ENCODE results near the gene MRPL53.
A peak's percentile ranks its signal among the peaks of the same experiment; 100 is the strongest.
"Not testable (repeated sequence)": the region's sequence is repeated elsewhere in the genome, so short reads cannot be mapped to it uniquely, and the experiment has no call there.

Gene MRPL53

GRCh38 chr2:74442483-74443297 lies 29.8 kb downstream of the MRPL53 start:
- Histone ChIP-seq H3K36me3 (ENCODE audit: control insufficient read depth, insufficient read depth, low read length) (peaks cover 16% of the 10 kb centered on the region; the same call in 1 of the 2 replicates), H3K9ac (ENCODE audit: low read depth, low read length) (peak overlapping the region; percentile 73; the same call in 1 of the 2 replicates), H3K27ac (ENCODE audit: low read depth, low read length) (peak overlapping the region; percentile 99), H3K4me1 (ENCODE audit: control insufficient read depth, insufficient read depth, low read length) (peaks cover 19% of the 10 kb centered on the region), H3K4me3 (ENCODE audit: low read depth, low read length) (peak overlapping the region; percentile 86)
- not testable (repeated sequence) for H3K9me3 ChIP-seq (ENCODE audit: control insufficient read depth, insufficient read depth, low read length); H3K27me3 ChIP-seq (ENCODE audit: control insufficient read depth, insufficient read depth, low read length)

- Histone ChIP-seq H3K27ac (ENCODE audit: low read depth, low read length) (peak within 1 kb of the TSS; percentile 99), H3K9ac (ENCODE audit: low read depth, low read length) (peak within 1 kb of the TSS; percentile 91)
These were observed 30.6 kb downstream of the MRPL53 start, which contains the start of gene RTKN for GRCh38 chr2:74441690-74442482. Gene RTKN (minus strand): TSS chr2:74441937. CDS start chr2:74441816, 121 bp downstream.

GRCh38 chr2:74441170-74441689 lies 31.2 kb downstream of the MRPL53 start:
- no peaks in the 10 kb centered on the region; the same call in 1 of the 2 replicates for H3K27me3 ChIP-seq (ENCODE audit: control insufficient read depth, insufficient read depth, low read length)
- peaks cover 22% of the 10 kb centered on the region; the same call in 1 of the 2 replicates for H3K36me3 ChIP-seq (ENCODE audit: control insufficient read depth, insufficient read depth, low read length)
- H3K9ac ChIP-seq (ENCODE audit: low read depth, low read length) = peak overlapping the region; percentile 91
- peaks cover 26% of the 10 kb centered on the region for H3K4me1 ChIP-seq (ENCODE audit: control insufficient read depth, insufficient read depth, low read length)
- peak overlapping the region; percentile 86 for H3K4me3 ChIP-seq (ENCODE audit: low read depth, low read length)
- H3K27ac ChIP-seq (ENCODE audit: low read depth, low read length) = peak overlapping the region; percentile 99
- no peaks in the 10 kb centered on the region for H3K9me3 ChIP-seq (ENCODE audit: control insufficient read depth, insufficient read depth, low read length)

More at GRCh38 chr2:74441690-74442482, 30.6 kb downstream of the MRPL53 start, which contains the start of gene RTKN:
- Histone ChIP-seq H3K4me3 (ENCODE audit: low read depth, low read length) (peak within 1 kb of the TSS; percentile 86), H3K27me3 (ENCODE audit: control insufficient read depth, insufficient read depth, low read length) (no peaks in the 10 kb centered on the region; the same call in 1 of the 2 replicates), H3K36me3 (ENCODE audit: control insufficient read depth, insufficient read depth, low read length) (peaks cover 22% of the 10 kb centered on the region; the same call in 1 of the 2 replicates), H3K9me3 (ENCODE audit: control insufficient read depth, insufficient read depth, low read length) (no peaks in the 10 kb centered on the region), H3K4me1 (ENCODE audit: control insufficient read depth, insufficient read depth, low read length) (peaks cover 26% of the 10 kb centered on the region)

GRCh38 chr2:74440378-74441169 lies 31.9 kb downstream of the MRPL53 start:
- Histone ChIP-seq H3K27ac (ENCODE audit: low read depth, low read length) (peak overlapping the region; percentile 99), H3K9me3 (ENCODE audit: control insufficient read depth, insufficient read depth, low read length) (no peaks in the 10 kb centered on the region), H3K4me3 (ENCODE audit: low read depth, low read length) (peak overlapping the region; percentile 86), H3K4me1 (ENCODE audit: control insufficient read depth, insufficient read depth, low read length) (peaks cover 26% of the 10 kb centered on the region), H3K36me3 (ENCODE audit: control insufficient read depth, insufficient read depth, low read length) (peaks cover 24% of the 10 kb centered on the region; the same call in 1 of the 2 replicates), H3K9ac (ENCODE audit: low read depth, low read length) (peak overlapping the region; percentile 91), H3K27me3 (ENCODE audit: control insufficient read depth, insufficient read depth, low read length) (no peaks in the 10 kb centered on the region; the same call in 1 of the 2 replicates)

GRCh38 chr2:74439803-74440377 lies 32.6 kb downstream of the MRPL53 start:
- Histone ChIP-seq H3K9ac (ENCODE audit: low read depth, low read length) (peak overlapping the region; percentile 91), H3K36me3 (ENCODE audit: control insufficient read depth, insufficient read depth, low read length) (peaks cover 30% of the 10 kb centered on the region; the same call in 1 of the 2 replicates), H3K27ac (ENCODE audit: low read depth, low read length) (peak overlapping the region; percentile 99), H3K9me3 (ENCODE audit: control insufficient read depth, insufficient read depth, low read length) (no peaks in the 10 kb centered on the region), H3K4me1 (ENCODE audit: control insufficient read depth, insufficient read depth, low read length) (peaks cover 26% of the 10 kb centered on the region), H3K4me3 (ENCODE audit: low read depth, low read length) (peak overlapping the region; percentile 86), H3K27me3 (ENCODE audit: control insufficient read depth, insufficient read depth, low read length) (no peaks in the 10 kb centered on the region; the same call in 1 of the 2 replicates)

GRCh38 chr2:74439373-74439772 lies 33.1 kb downstream of the MRPL53 start:
- Histone ChIP-seq H3K27me3 (ENCODE audit: control insufficient read depth, insufficient read depth, low read length) (no peaks in the 10 kb centered on the region; the same call in 1 of the 2 replicates), H3K9ac (ENCODE audit: low read depth, low read length) (no peak overlapping the region)

GRCh38 chr2:74438248-74438647 lies 34.2 kb downstream of the MRPL53 start:
- Histone ChIP-seq H3K36me3 (ENCODE audit: control insufficient read depth, insufficient read depth, low read length) (peaks cover 31% of the 10 kb centered on the region; the same call in 1 of the 2 replicates), H3K9ac (ENCODE audit: low read depth, low read length) (no peak overlapping the region), H3K27ac (ENCODE audit: low read depth, low read length) (no peak overlapping the region)

More at GRCh38 chr2:74439373-74439772, 33.1 kb downstream of the MRPL53 start:
- Histone ChIP-seq H3K4me1 (ENCODE audit: control insufficient read depth, insufficient read depth, low read length) (peaks cover 26% of the 10 kb centered on the region), H3K4me3 (ENCODE audit: low read depth, low read length) (peak overlapping the region; percentile 86), H3K27ac (ENCODE audit: low read depth, low read length) (peak overlapping the region; percentile 99), H3K9me3 (ENCODE audit: control insufficient read depth, insufficient read depth, low read length) (no peaks in the 10 kb centered on the region), H3K36me3 (ENCODE audit: control insufficient read depth, insufficient read depth, low read length) (peaks cover 31% of the 10 kb centered on the region; the same call in 1 of the 2 replicates)

GRCh38 chr2:74436848-74437695 lies 35.4 kb downstream of the MRPL53 start:
- H3K36me3 ChIP-seq (ENCODE audit: control insufficient read depth, insufficient read depth, low read length) = peaks cover 37% of the 10 kb centered on the region
- no peak overlapping the region for H3K9ac ChIP-seq (ENCODE audit: low read depth, low read length)
- no peaks in the 10 kb centered on the region for H3K9me3 ChIP-seq (ENCODE audit: control insufficient read depth, insufficient read depth, low read length)
- H3K27me3 ChIP-seq (ENCODE audit: control insufficient read depth, insufficient read depth, low read length) = no peaks in the 10 kb centered on the region
- no peak overlapping the region for H3K4me3 ChIP-seq (ENCODE audit: low read depth, low read length)
- peaks cover 26% of the 10 kb centered on the region for H3K4me1 ChIP-seq (ENCODE audit: control insufficient read depth, insufficient read depth, low read length)
- peak overlapping the region; percentile 63 for H3K27ac ChIP-seq (ENCODE audit: low read depth, low read length)

More at GRCh38 chr2:74438248-74438647, 34.2 kb downstream of the MRPL53 start:
- Histone ChIP-seq H3K4me1 (ENCODE audit: control insufficient read depth, insufficient read depth, low read length) (peaks cover 26% of the 10 kb centered on the region), H3K27me3 (ENCODE audit: control insufficient read depth, insufficient read depth, low read length) (no peaks in the 10 kb centered on the region), H3K4me3 (ENCODE audit: low read depth, low read length) (no peak overlapping the region), H3K9me3 (ENCODE audit: control insufficient read depth, insufficient read depth, low read length) (no peaks in the 10 kb centered on the region)

GRCh38 chr2:74436111-74436805 lies 36.2 kb downstream of the MRPL53 start:
- Histone ChIP-seq H3K9me3 (ENCODE audit: control insufficient read depth, insufficient read depth, low read length) (no peaks in the 10 kb centered on the region), H3K27ac (ENCODE audit: low read depth, low read length) (peak overlapping the region; percentile 50), H3K27me3 (ENCODE audit: control insufficient read depth, insufficient read depth, low read length) (no peaks in the 10 kb centered on the region), H3K4me1 (ENCODE audit: control insufficient read depth, insufficient read depth, low read length) (peaks cover 26% of the 10 kb centered on the region), H3K4me3 (ENCODE audit: low read depth, low read length) (no peak overlapping the region), H3K36me3 (ENCODE audit: control insufficient read depth, insufficient read depth, low read length) (peaks cover 45% of the 10 kb centered on the region), H3K9ac (ENCODE audit: low read depth, low read length) (no peak overlapping the region)

Data from HUES48 (cell line).